ENCODE results near the gene RALGPS1. TPM values are rescaled to one million over a fixed set of nuclear protein-coding genes. Genes with fewer than 3 reads are reported as not detected.

RALGPS1 gene
- total and polyA plus RNA-seq, 2 of the 8 experiments (the other 6 are each of a cell fraction or from before 2014, with no cell fraction given), result 20.0 to 23.5 TPM

DNA sequence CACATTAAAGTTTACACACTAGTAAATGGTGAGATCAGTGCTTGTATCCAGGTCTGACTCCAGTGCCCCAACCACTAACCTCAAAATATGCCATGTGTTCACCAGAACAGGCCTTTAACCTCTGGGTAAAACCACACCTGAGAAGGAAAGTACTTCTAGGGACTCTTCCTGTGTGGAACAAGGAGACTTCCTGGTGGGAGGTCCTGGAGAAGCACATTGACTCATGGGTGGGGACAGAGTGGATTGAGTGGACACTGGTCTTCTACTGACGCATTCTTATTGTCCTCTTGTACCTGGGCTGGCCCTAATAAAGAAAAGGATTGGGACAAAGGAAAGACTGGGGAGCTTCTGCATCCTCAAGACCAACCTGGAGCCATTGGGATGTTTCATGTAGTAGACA, 164.4 kb downstream of the RALGPS1 start:
- ChIA-PET CTCF (ENCODE audit: partially characterized antibody) (interaction anchor here (0.9 to 1.4 kb wide), 5 partner anchors 9 to 118 kb away, joined by 3 to 4 read pairs (median 3); no protein-coding TSS in a partner anchor), POLR2A (ENCODE audit: partially characterized antibody) (no interaction called here)

More for the DNA sequence above, 164.4 kb downstream of the RALGPS1 start:
- Histone ChIP-seq H3K56ac (replicated peaks; ENCODE audit: insufficient read length, low read depth, low read length) (no peak overlapping the region), H3K79me1 (ENCODE audit: low read depth, low read length) (0 out of 2 replicates have a peak, but pooled peaks cover 2% of the 10 kb centered on the region), H3K23ac (ENCODE audit: insufficient read length) (no peak overlapping the region), H3K14ac (ENCODE audit: insufficient read length) (no peak overlapping the region), H3K9ac (replicated peaks in 1 of 4; ENCODE audit: extremely low read depth in 1 of 4, low read depth in 3 of 4, low read length in 3 of 4) (no peak overlapping the region), H4K5ac (ENCODE audit: insufficient read length, low read depth, low read length) (no peak overlapping the region), H2BK15ac (ENCODE audit: low read length) (no peak overlapping the region), H4K8ac (ENCODE audit: extremely low read depth, insufficient read depth, low read length) (no peak overlapping the region), H3K9me3 (ENCODE audit: insufficient read depth in 2 of 2, low read depth in 1 of 2, low read length in 1 of 2) (no peaks in the 10 kb centered on the region), H3K79me2 (ENCODE audit: control insufficient read depth in 1 of 2, insufficient read depth in 2 of 2, low read length in 2 of 2) (no peaks in the 10 kb centered on the region), H4K91ac (replicated peaks; ENCODE audit: insufficient read length, low read length) (no peak overlapping the region), H3K36me3 (ENCODE audit: control insufficient read depth in 2 of 4, insufficient read depth in 4 of 4, low read length in 3 of 4) (0 out of 8 replicates have a peak, but pooled peaks cover 0 to 2% (median 0%) of the 10 kb centered on the region in 4 experiments), H2BK120ac (replicated peaks; ENCODE audit: low read depth, low read length) (no peak overlapping the region), H3K27ac (ENCODE audit: low read depth, low read length) (no peak overlapping the region), H3K27me3 (replicated peaks in 1 of 4; ENCODE audit: control insufficient read depth in 3 of 4, extremely low read depth in 1 of 4, insufficient read depth in 3 of 4, low read length in 3 of 4) (no peaks in the 10 kb centered on the region; a peak in 1 of 7 replicates), H2BK12ac (ENCODE audit: low read depth, low read length) (no peak overlapping the region), H2AFZ (ENCODE audit: low read length) (no peak overlapping the region), H2BK5ac (ENCODE audit: low read depth, low read length) (no peak overlapping the region), H3K4me2 (ENCODE audit: insufficient read depth in 1 of 2, low read depth in 2 of 2, low read length in 2 of 2) (no peak overlapping the region), H3K4me1 (replicated peaks in 1 of 4; ENCODE audit: control insufficient read depth in 3 of 4, insufficient read depth in 4 of 4, low read length in 3 of 4) (peaks cover 18 to 30% (median 23%) of the 10 kb centered on the region in 4 experiments), H2AK5ac (ENCODE audit: low read depth, low read length) (no peak overlapping the region), H3K4ac (replicated peaks; ENCODE audit: insufficient read length, low read depth, low read length) (no peak overlapping the region), H4K20me1 (replicated peaks in 1 of 2; ENCODE audit: control insufficient read depth in 1 of 2, insufficient read depth in 2 of 2, low read length in 2 of 2) (no peaks in the 10 kb centered on the region), H3K23me2 (ENCODE audit: low read depth, low read length) (no peaks in the 10 kb centered on the region), H3K18ac (ENCODE audit: extremely low read depth, low read length) (no peak overlapping the region), H2BK20ac (ENCODE audit: low read length) (no peak overlapping the region), H3K4me3 (ENCODE audit: extremely low read depth in 1 of 4, insufficient read depth in 2 of 4, low read depth in 3 of 4, low read length in 4 of 4) (no peak overlapping the region)
- 92% methylated on average over 1 of the region's 1 CpG; no CpG with 5 or more reads in 1 of the 2 experiments for whole genome bisulfite sequencing, 2 experiments (ENCODE audit: extremely low coverage in 1 of 2, insufficient coverage in 1 of 2, insufficient read length in 1 of 2, insufficient replicate concordance in 2 of 2, low coverage in 1 of 2, low lambda C conversion rate in 2 of 2, missing lambda C conversion rate in 1 of 2)
- DNase-seq (ENCODE audit: low read depth in 1 of 2, low spot score in 2 of 2) (no peak), FAIRE-seq (no peak)
- TF ChIP-seq HDAC6 (IDR thresholded peaks at IDR 0.05; ENCODE audit: low read depth, low read length) (no peak), EP300 (IDR thresholded peaks at IDR 0.05; ENCODE audit: borderline replicate concordance in 1 of 2, low read depth in 2 of 2, low read length in 2 of 2) (no peak), SP2 (IDR thresholded peaks at IDR 0.05; ENCODE audit: low read length) (no peak), SP4 (IDR thresholded peaks at IDR 0.05; ENCODE audit: low read length) (no peak), KDM4A (IDR thresholded peaks at IDR 0.05; ENCODE audit: low read depth, low read length, severe bottlenecking) (no peak), KDM1A (IDR thresholded peaks at IDR 0.05; ENCODE audit: borderline replicate concordance, low read length) (no peak), BACH1 (IDR thresholded peaks at IDR 0.05; ENCODE audit: low read length) (no peak), TAF1 (IDR thresholded peaks at IDR 0.05; ENCODE audit: low read depth, low read length) (no peak), POLR2A (IDR thresholded peaks at IDR 0.05; ENCODE audit: control extremely low read depth in 1 of 2, low read depth in 2 of 2, low read length in 2 of 2) (no peak)
- TF ChIP-seq, protein P1, sequence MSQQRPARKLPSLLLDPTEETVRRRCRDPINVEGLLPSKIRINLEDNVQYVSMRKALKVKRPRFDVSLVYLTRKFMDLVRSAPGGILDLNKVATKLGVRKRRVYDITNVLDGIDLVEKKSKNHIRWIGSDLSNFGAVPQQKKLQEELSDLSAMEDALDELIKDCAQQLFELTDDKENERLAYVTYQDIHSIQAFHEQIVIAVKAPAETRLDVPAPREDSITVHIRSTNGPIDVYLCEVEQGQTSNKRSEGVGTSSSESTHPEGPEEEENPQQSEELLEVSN (IDR thresholded peaks at IDR 0.05), result no peak

Measured in H1 (cell line).